ENCODE results near the gene EED.
"Not testable (repeated sequence)": the region's sequence is repeated elsewhere in the genome, so short reads cannot be mapped to it uniquely, and the experiment has no call there.

EED gene

GRCh38 chr11:86277741-86278140, 33.2 kb downstream of the EED start:
- TF ChIP-seq, protein P1, sequence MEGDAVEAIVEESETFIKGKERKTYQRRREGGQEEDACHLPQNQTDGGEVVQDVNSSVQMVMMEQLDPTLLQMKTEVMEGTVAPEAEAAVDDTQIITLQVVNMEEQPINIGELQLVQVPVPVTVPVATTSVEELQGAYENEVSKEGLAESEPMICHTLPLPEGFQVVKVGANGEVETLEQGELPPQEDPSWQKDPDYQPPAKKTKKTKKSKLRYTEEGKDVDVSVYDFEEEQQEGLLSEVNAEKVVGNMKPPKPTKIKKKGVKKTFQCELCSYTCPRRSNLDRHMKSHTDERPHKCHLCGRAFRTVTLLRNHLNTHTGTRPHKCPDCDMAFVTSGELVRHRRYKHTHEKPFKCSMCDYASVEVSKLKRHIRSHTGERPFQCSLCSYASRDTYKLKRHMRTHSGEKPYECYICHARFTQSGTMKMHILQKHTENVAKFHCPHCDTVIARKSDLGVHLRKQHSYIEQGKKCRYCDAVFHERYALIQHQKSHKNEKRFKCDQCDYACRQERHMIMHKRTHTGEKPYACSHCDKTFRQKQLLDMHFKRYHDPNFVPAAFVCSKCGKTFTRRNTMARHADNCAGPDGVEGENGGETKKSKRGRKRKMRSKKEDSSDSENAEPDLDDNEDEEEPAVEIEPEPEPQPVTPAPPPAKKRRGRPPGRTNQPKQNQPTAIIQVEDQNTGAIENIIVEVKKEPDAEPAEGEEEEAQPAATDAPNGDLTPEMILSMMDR (IDR thresholded peaks at IDR 0.05; ENCODE audit: low read depth, low read length) = no peak
- H3K9me3 ChIP-seq (ENCODE audit: severe bottlenecking) = no peaks in the 10 kb centered on the region
- DNase-seq = no peak
- H3K27ac ChIP-seq = no peak overlapping the region
- peaks cover 48% of the 10 kb centered on the region for H3K36me3 ChIP-seq
- H3K4me3 ChIP-seq (ENCODE audit: low read depth, low read length) = no peak overlapping the region
- H3K27me3 ChIP-seq (ENCODE audit: insufficient read depth, low read depth, severe bottlenecking) = no peaks in the 10 kb centered on the region

GRCh38 chr11:86278226-86278625, 33.7 kb downstream of the EED start:
- no peak overlapping the region for H3K27ac ChIP-seq
- H3K27me3 ChIP-seq (ENCODE audit: insufficient read depth, low read depth, severe bottlenecking) = no peaks in the 10 kb centered on the region
- H3K9me3 ChIP-seq (ENCODE audit: severe bottlenecking) = no peaks in the 10 kb centered on the region
- peaks cover 44% of the 10 kb centered on the region for H3K36me3 ChIP-seq
- H3K4me3 ChIP-seq (ENCODE audit: low read depth, low read length) = no peak overlapping the region
- no peak for DNase-seq
- TF ChIP-seq, protein P1 (IDR thresholded peaks at IDR 0.05; ENCODE audit: low read depth, low read length) = no peak

DNA sequence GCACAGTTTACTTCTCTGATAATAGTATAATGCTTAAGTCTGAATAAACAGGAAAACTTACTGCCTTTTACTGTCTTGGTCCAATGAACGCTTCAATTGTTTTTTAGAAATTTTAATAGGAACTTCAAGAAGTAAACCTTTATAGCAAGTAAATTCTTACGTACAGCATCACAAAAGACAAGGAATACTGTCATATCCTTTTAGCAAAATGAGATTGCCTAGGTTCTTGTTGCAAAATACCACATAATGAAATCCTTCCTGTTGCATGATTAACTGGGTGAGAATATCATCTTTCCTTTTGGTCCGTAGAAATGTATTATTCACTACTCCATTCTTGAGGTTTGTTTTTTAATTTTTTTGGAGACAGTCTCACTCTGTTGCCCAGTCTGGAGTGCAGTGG, 35.2 kb downstream of the EED start:
- no peaks in the 10 kb centered on the region for H3K27me3 ChIP-seq (ENCODE audit: insufficient read depth, low read depth, severe bottlenecking)
- DNase-seq = no peak
- no peak overlapping the region for H3K27ac ChIP-seq
- no peak overlapping the region for H3K4me3 ChIP-seq (ENCODE audit: low read depth, low read length)
- peaks cover 44% of the 10 kb centered on the region for H3K36me3 ChIP-seq
- TF ChIP-seq, protein P1 (IDR thresholded peaks at IDR 0.05; ENCODE audit: low read depth, low read length) = no peak
- H3K9me3 ChIP-seq (ENCODE audit: severe bottlenecking) = no peaks in the 10 kb centered on the region

DNA sequence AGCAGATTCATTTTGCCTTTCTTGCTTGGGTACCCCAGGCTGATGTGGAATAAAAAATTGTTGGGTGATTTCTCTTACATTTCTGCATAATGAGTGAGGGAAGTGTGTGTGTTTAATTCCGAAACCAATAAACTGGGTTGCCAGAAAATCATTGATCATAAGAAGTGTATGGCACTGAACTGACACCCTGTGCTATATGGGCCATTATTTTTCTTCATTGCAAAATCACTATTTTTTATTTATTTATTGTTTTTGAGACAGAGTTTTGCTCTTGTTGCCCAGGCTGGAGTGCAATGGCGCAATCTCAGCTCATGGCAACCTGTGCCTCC, 42.9 kb downstream of the EED start:
- DNase-seq = no peak
- Histone ChIP-seq H3K4me3 (ENCODE audit: low read depth, low read length) (no peak overlapping the region), H3K27ac (no peak overlapping the region), H3K9me3 (ENCODE audit: severe bottlenecking) (no peaks in the 10 kb centered on the region), H3K27me3 (ENCODE audit: insufficient read depth, low read depth, severe bottlenecking) (no peaks in the 10 kb centered on the region), H3K36me3 (peaks cover 6% of the 10 kb centered on the region; the same call in 1 of the 2 replicates)
- TF ChIP-seq, protein P1 (IDR thresholded peaks at IDR 0.05; ENCODE audit: low read depth, low read length) = no peak

DNA sequence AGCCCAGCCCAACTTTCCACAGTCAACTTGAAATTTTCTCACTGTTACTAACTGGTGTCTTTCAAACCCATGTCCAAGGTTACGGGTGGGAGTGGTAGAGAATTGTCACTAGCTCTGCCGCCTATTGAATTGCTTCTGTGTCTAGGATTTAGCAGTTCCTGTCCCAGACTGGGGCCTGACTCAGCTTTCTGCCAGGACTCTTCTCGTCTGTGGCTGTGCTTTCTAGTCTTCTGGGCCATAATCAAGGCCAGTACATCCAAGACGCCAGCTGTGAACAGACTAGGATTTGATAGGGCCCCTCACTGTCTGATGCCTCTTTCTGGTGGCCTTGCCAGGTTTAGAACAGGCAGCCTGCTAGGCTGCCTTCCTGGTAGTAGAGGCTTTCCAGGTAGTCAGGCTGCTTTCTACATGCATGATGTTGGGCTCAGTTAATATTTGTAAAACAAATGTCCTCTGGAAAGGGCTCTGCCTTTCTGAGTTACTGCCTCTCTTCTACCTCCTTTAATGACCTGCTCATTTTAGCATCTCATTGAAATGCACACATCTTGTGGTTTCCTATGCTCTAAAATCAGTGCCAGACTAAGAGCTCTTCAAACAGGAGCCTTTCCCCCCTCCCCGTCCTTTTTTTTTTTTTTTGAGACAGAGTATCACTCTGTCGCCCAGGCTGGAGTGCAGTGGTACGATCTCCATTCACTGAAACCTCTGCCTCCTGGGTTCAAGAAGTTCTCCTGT, 44.4 kb downstream of the EED start:
- H3K27me3 ChIP-seq (ENCODE audit: insufficient read depth, low read depth, severe bottlenecking) = no peaks in the 10 kb centered on the region
- no peak overlapping the region for H3K27ac ChIP-seq
- DNase-seq = no peak
- H3K36me3 ChIP-seq = peaks cover 4% of the 10 kb centered on the region; the same call in 1 of the 2 replicates
- H3K4me3 ChIP-seq (ENCODE audit: low read depth, low read length) = no peak overlapping the region
- H3K9me3 ChIP-seq (ENCODE audit: severe bottlenecking) = no peaks in the 10 kb centered on the region
- TF ChIP-seq, protein P1 (IDR thresholded peaks at IDR 0.05; ENCODE audit: low read depth, low read length) = no peak

GRCh38 chr11:86289508-86290280, 45.1 kb downstream of the EED start:
- DNase-seq = not testable (repeated sequence)

More at GRCh38 chr11:86289508-86290280, 45.1 kb downstream of the EED start:
- not testable (repeated sequence) for H3K27ac ChIP-seq; H3K4me3 ChIP-seq (ENCODE audit: low read depth, low read length); H3K9me3 ChIP-seq (ENCODE audit: severe bottlenecking); H3K27me3 ChIP-seq (ENCODE audit: insufficient read depth, low read depth, severe bottlenecking); H3K36me3 ChIP-seq
